ENCODE measurements around the gene FNDC3B.

DNA sequence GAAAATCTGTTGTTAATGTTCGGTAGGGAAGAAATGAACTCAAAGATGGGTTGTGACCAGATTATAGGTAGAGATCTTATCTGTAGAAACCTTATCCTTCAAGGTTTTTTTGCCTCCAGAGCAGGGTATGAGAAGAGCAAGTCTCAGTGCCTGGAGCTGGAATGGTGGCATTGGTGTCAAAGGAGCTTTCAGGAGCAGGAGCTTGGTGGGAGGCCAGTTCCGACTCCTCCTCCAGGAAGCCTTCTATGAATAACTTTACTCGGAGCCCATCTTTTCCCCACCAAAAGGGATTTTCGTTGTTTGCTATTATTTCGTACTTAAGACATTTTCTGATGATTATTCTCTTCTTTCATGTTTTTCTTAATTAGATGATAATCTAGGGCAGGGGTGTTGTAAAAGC is 317.0 kb downstream of the FNDC3B start:
- no peak for TF ChIP-seq FOSL1 (IDR thresholded peaks at IDR 0.05; ENCODE audit: insufficient read depth, low read depth, low read length)
- TF ChIP-seq NANOG (IDR thresholded peaks at IDR 0.05; ENCODE audit: insufficient read depth, low read depth, low read length, poor library complexity, severe bottlenecking) = no peak
- no peak for TF ChIP-seq JUND (IDR thresholded peaks at IDR 0.05; ENCODE audit: low read length)
- TF ChIP-seq YY1 (IDR thresholded peaks at IDR 0.05; ENCODE audit: low read depth, low read length) = no peak
- no peak for TF ChIP-seq RNF2 (IDR thresholded peaks at IDR 0.05; ENCODE audit: borderline replicate concordance, low read depth, low read length, missing control alignments, poor library complexity, severe bottlenecking)
- TF ChIP-seq, protein P1, sequence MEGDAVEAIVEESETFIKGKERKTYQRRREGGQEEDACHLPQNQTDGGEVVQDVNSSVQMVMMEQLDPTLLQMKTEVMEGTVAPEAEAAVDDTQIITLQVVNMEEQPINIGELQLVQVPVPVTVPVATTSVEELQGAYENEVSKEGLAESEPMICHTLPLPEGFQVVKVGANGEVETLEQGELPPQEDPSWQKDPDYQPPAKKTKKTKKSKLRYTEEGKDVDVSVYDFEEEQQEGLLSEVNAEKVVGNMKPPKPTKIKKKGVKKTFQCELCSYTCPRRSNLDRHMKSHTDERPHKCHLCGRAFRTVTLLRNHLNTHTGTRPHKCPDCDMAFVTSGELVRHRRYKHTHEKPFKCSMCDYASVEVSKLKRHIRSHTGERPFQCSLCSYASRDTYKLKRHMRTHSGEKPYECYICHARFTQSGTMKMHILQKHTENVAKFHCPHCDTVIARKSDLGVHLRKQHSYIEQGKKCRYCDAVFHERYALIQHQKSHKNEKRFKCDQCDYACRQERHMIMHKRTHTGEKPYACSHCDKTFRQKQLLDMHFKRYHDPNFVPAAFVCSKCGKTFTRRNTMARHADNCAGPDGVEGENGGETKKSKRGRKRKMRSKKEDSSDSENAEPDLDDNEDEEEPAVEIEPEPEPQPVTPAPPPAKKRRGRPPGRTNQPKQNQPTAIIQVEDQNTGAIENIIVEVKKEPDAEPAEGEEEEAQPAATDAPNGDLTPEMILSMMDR (IDR thresholded peaks at IDR 0.05; ENCODE audit: control extremely low read depth in 1 of 3, insufficient read depth in 1 of 3, low read depth in 1 of 3, low read length in 3 of 3) = no peak
- no peak for TF ChIP-seq RAD21 (IDR thresholded peaks at IDR 0.05 in 1 of 2, conservative IDR thresholded peaks at IDR 0.05 in 1 of 2; ENCODE audit: low read depth in 2 of 2, low read length in 2 of 2)
- no peak for TF ChIP-seq SUZ12 (IDR thresholded peaks at IDR 0.05; ENCODE audit: low read length)
- TF ChIP-seq POLR2AphosphoS5 (IDR thresholded peaks at IDR 0.05; ENCODE audit: low read depth, low read length) = no peak
- TF ChIP-seq, protein P2, sequence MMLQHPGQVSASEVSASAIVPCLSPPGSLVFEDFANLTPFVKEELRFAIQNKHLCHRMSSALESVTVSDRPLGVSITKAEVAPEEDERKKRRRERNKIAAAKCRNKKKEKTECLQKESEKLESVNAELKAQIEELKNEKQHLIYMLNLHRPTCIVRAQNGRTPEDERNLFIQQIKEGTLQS (IDR thresholded peaks at IDR 0.05; ENCODE audit: insufficient read depth, low read depth, low read length) = no peak
- no peak for TF ChIP-seq BACH1 (IDR thresholded peaks at IDR 0.05; ENCODE audit: low read length)
- TF ChIP-seq EZH2 (IDR thresholded peaks at IDR 0.05; ENCODE audit: low read depth, low read length, severe bottlenecking) = no peak
